GM10248 (cell line): Measurements from ENCODE around the gene C1orf210.

Experiments used
- CTCF ChIA-PET: fragments of 300-600 bp; sonication (Branson Sonifier 250); formaldehyde crosslinking; extraction: SDS; loops from one replicate; lab custom pipeline; 2021; ENCODE audit warnings: antibody characterized with exemption; lab: Yijun Ruan, JAX
- POLR2A ChIA-PET: fragments of 350-650 bp; sonication (Branson Sonifier 250); formaldehyde crosslinking; extraction: SDS; loops from one replicate; lab custom pipeline; 2020; ENCODE audit warnings: antibody characterized with exemption; lab: Yijun Ruan, JAX
- DNase-seq: peaks from one replicate; pipeline ENCODE4 v3.0.0; 2012; ENCODE audit errors: extremely low spot score
- TF ChIP-seq, protein P1 (sequence below): IDR thresholded peaks from 2 replicates; pipeline ENCODE4 v1.5.1; 2012; ENCODE audit warnings: mild to moderate bottlenecking, low read depth; ENCODE audit errors: extremely low read depth, missing control alignments, control extremely low read depth

Gene C1orf210

GRCh38 chr1:43267818-43268425, 17.5 kb downstream of the C1orf210 start:
- TF ChIP-seq, protein P1, sequence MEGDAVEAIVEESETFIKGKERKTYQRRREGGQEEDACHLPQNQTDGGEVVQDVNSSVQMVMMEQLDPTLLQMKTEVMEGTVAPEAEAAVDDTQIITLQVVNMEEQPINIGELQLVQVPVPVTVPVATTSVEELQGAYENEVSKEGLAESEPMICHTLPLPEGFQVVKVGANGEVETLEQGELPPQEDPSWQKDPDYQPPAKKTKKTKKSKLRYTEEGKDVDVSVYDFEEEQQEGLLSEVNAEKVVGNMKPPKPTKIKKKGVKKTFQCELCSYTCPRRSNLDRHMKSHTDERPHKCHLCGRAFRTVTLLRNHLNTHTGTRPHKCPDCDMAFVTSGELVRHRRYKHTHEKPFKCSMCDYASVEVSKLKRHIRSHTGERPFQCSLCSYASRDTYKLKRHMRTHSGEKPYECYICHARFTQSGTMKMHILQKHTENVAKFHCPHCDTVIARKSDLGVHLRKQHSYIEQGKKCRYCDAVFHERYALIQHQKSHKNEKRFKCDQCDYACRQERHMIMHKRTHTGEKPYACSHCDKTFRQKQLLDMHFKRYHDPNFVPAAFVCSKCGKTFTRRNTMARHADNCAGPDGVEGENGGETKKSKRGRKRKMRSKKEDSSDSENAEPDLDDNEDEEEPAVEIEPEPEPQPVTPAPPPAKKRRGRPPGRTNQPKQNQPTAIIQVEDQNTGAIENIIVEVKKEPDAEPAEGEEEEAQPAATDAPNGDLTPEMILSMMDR: no peak
- CTCF ChIA-PET: interaction anchor here (1.7 kb wide), 1 partner anchor 12 kb away, joined by 3 read pairs; no protein-coding TSS in a partner anchor
- no peak for DNase-seq
- POLR2A ChIA-PET: no interaction called here

GRCh38 chr1:43267291-43267805, 18.0 kb downstream of the C1orf210 start:
- DNase-seq: no peak
- ChIA-PET CTCF (interaction anchor here (1.7 kb wide), 1 partner anchor 13 kb away, joined by 3 read pairs; no protein-coding TSS in a partner anchor), POLR2A (no interaction called here)
- TF ChIP-seq, protein P1: no peak

DNA sequence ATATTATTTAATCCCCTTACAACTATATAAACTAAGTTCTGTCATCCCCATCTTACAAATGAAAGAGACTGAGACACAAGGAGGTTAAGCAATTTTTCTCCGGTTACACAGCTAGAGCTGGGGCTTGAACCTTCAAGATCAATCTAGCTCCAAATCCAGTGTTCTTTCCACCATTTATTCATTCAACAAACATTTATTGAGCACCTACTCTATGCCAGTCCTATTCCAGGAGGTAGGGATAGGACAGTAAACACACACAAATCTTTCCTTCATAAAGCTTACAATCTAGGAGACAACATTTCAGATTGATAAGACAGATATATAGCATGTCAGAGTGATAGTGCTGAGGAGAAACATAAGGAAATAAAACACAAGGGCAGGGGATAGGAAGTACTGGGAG, 18.5 kb downstream of the C1orf210 start:
- POLR2A ChIA-PET: no interaction called here
- CTCF ChIA-PET: no interaction called here
- DNase-seq: no peak
- TF ChIP-seq, protein P1: no peak

- ChIA-PET CTCF (interaction anchor here (1.1 kb wide), 1 partner anchor 21 kb away, joined by 3 read pairs; no protein-coding TSS in a partner anchor), POLR2A (no interaction called here)
- TF ChIP-seq, protein P1: no peak
- DNase-seq: no peak
These were observed 19.9 kb downstream of the C1orf210 start for GRCh38 chr1:43265431-43265830.

- no peak for DNase-seq
- ChIA-PET CTCF (interaction anchor here (1.1 kb wide), 1 partner anchor 38 kb away, joined by 3 read pairs; no protein-coding TSS in a partner anchor), POLR2A (no interaction called here)
- TF ChIP-seq, protein P1: no peak
These were observed 27.0 kb downstream of the C1orf210 start for GRCh38 chr1:43258370-43258769.

GRCh38 chr1:43256675-43257570, 28.5 kb downstream of the C1orf210 start:
- CTCF ChIA-PET: interaction anchor here (1.1 kb wide), 1 partner anchor 36 kb away, joined by 3 read pairs; no protein-coding TSS in a partner anchor
- POLR2A ChIA-PET: no interaction called here
- DNase-seq: no peak
- TF ChIP-seq, protein P1: no peak
